NCI-H446 treated with DMSO at 0.1 percent for 48 hours (cell line): ENCODE measurements around the gene PDCD6IP.

Source experiments
- DNase-seq: peaks from one replicate; lab custom pipeline; 2025; lab: John Stamatoyannopoulos, UW

Gene PDCD6IP

GRCh38 chr3:33889394-33890039, 91.1 kb downstream of the PDCD6IP start:
- DNase-seq = no peak

- DNase-seq = no peak
Measured at GRCh38 chr3:33892655-33893054, 94.2 kb downstream of the PDCD6IP start.

GRCh38 chr3:33895658-33896057, 97.2 kb downstream of the PDCD6IP start:
- no peak for DNase-seq

- DNase-seq = no peak
Measured at GRCh38 chr3:33897306-33897705, 98.9 kb downstream of the PDCD6IP start.

GRCh38 chr3:33898901-33899300, 100.5 kb downstream of the PDCD6IP start:
- DNase-seq = no peak

GRCh38 chr3:33900440-33900808, 102.0 kb downstream of the PDCD6IP start:
- DNase-seq = no peak

GRCh38 chr3:33900809-33901505, 102.5 kb downstream of the PDCD6IP start:
- no peak for DNase-seq

- DNase-seq = no peak
Measured at GRCh38 chr3:33901862-33902563, 103.6 kb downstream of the PDCD6IP start.

GRCh38 chr3:33904730-33905129, 106.3 kb downstream of the PDCD6IP start:
- DNase-seq = no peak

- DNase-seq = no peak
Measured at GRCh38 chr3:33908250-33908851, 109.9 kb downstream of the PDCD6IP start.

- DNase-seq = no peak
Measured at GRCh38 chr3:33909547-33909946, 111.1 kb downstream of the PDCD6IP start.

- no peak for DNase-seq
Measured at GRCh38 chr3:33910031-33910430, 111.6 kb downstream of the PDCD6IP start.

GRCh38 chr3:33911525-33912322, 113.3 kb downstream of the PDCD6IP start:
- DNase-seq = no peak

GRCh38 chr3:33914212-33914611, 115.8 kb downstream of the PDCD6IP start:
- no peak for DNase-seq

- no peak for DNase-seq
Measured at GRCh38 chr3:33914731-33915379, 116.4 kb downstream of the PDCD6IP start.

GRCh38 chr3:33915796-33916546, 117.5 kb downstream of the PDCD6IP start:
- no peak for DNase-seq

GRCh38 chr3:33918126-33918756, 119.8 kb downstream of the PDCD6IP start:
- no peak for DNase-seq
